Rectal smooth muscle tissue (tissue), 1 donor: Measurements from ENCODE around the gene PLA2G4F.

Experiments used
- H3K27ac ChIP-seq: one replicate; pipeline ENCODE4 v1.7.0; 2013; ENCODE audit warnings: low read depth, low read length, inconsistent platforms
- H3K27me3 ChIP-seq: one replicate; pipeline ENCODE4 v1.7.0; 2013; ENCODE audit warnings: low read length; ENCODE audit not compliant: control insufficient read depth, insufficient read depth
- H3K36me3 ChIP-seq: one replicate; pipeline ENCODE4 v1.7.0; 2013; ENCODE audit warnings: low read length; ENCODE audit not compliant: control insufficient read depth, insufficient read depth
- H3K4me1 ChIP-seq: one replicate; pipeline ENCODE4 v1.7.0; 2013; ENCODE audit warnings: low read length; ENCODE audit not compliant: control insufficient read depth, insufficient read depth
- H3K4me3 ChIP-seq: one replicate; pipeline ENCODE4 v1.7.0; 2013; ENCODE audit warnings: low read length
- H3K9ac ChIP-seq: one replicate; pipeline ENCODE4 v1.7.0; 2013; ENCODE audit warnings: low read length

The PLA2G4F gene

GRCh38 chr15:42156243-42156922 is at the start of gene PLA2G4F:
TSS of gene PLA2G4F (minus strand) at chr15:42156636. CDS start at chr15:42156549, 87 bp downstream.
- H3K36me3 ChIP-seq = peaks cover 7% of the 10 kb centered on the region
- no peak within 1 kb of the TSS for H3K9ac ChIP-seq
- peak within 1 kb of the TSS; percentile 46 for H3K4me3 ChIP-seq
- no peak within 1 kb of the TSS for H3K27ac ChIP-seq
- H3K27me3 ChIP-seq = no peaks in the 10 kb centered on the region
- H3K4me1 ChIP-seq = no peaks in the 10 kb centered on the region

- no peak overlapping the region for H3K4me3 ChIP-seq
- no peak overlapping the region for H3K9ac ChIP-seq
- no peak overlapping the region for H3K27ac ChIP-seq
- H3K27me3 ChIP-seq = no peaks in the 10 kb centered on the region
- peaks cover 3% of the 10 kb centered on the region for H3K36me3 ChIP-seq
- H3K4me1 ChIP-seq = peaks cover 10% of the 10 kb centered on the region
Measured at GRCh38 chr15:42203891-42204290, 47.5 kb upstream of the PLA2G4F start.

GRCh38 chr15:42202653-42203052 is 46.2 kb upstream of the PLA2G4F start:
- Histone ChIP-seq H3K4me1 (peaks cover 10% of the 10 kb centered on the region), H3K36me3 (peaks cover 8% of the 10 kb centered on the region), H3K4me3 (no peak overlapping the region), H3K9ac (no peak overlapping the region), H3K27me3 (no peaks in the 10 kb centered on the region), H3K27ac (no peak overlapping the region)

- Histone ChIP-seq H3K4me3 (no peak overlapping the region), H3K27ac (no peak overlapping the region), H3K4me1 (peaks cover 3% of the 10 kb centered on the region), H3K36me3 (peaks cover 8% of the 10 kb centered on the region), H3K27me3 (no peaks in the 10 kb centered on the region), H3K9ac (no peak overlapping the region)
Measured at GRCh38 chr15:42201801-42202200, 45.4 kb upstream of the PLA2G4F start.

- Histone ChIP-seq H3K9ac (no peak overlapping the region), H3K36me3 (peaks cover 8% of the 10 kb centered on the region), H3K4me1 (no peaks in the 10 kb centered on the region), H3K4me3 (no peak overlapping the region), H3K27me3 (no peaks in the 10 kb centered on the region), H3K27ac (no peak overlapping the region)
Measured at GRCh38 chr15:42199126-42199525, 42.7 kb upstream of the PLA2G4F start.

- H3K27me3 ChIP-seq = no peaks in the 10 kb centered on the region
- no peak overlapping the region for H3K4me3 ChIP-seq
- H3K27ac ChIP-seq = no peak overlapping the region
- no peak overlapping the region for H3K9ac ChIP-seq
- peaks cover 8% of the 10 kb centered on the region for H3K36me3 ChIP-seq
- H3K4me1 ChIP-seq = no peaks in the 10 kb centered on the region
Measured at GRCh38 chr15:42198516-42198915, 42.1 kb upstream of the PLA2G4F start.

- Histone ChIP-seq H3K36me3 (peaks cover 10% of the 10 kb centered on the region), H3K27ac (no peak overlapping the region), H3K4me3 (no peak overlapping the region), H3K9ac (no peak overlapping the region), H3K4me1 (no peaks in the 10 kb centered on the region), H3K27me3 (no peaks in the 10 kb centered on the region)
Measured at GRCh38 chr15:42194513-42194912, 38.1 kb upstream of the PLA2G4F start.

GRCh38 chr15:42193383-42193782 is 36.9 kb upstream of the PLA2G4F start:
- peaks cover 14% of the 10 kb centered on the region for H3K36me3 ChIP-seq
- no peak overlapping the region for H3K9ac ChIP-seq
- no peaks in the 10 kb centered on the region for H3K4me1 ChIP-seq
- H3K27me3 ChIP-seq = no peaks in the 10 kb centered on the region
- H3K27ac ChIP-seq = no peak overlapping the region
- H3K4me3 ChIP-seq = no peak overlapping the region

- Histone ChIP-seq H3K4me1 (no peaks in the 10 kb centered on the region), H3K27ac (no peak overlapping the region), H3K4me3 (no peak overlapping the region), H3K36me3 (peaks cover 24% of the 10 kb centered on the region), H3K9ac (no peak overlapping the region), H3K27me3 (no peaks in the 10 kb centered on the region)
Measured at GRCh38 chr15:42191610-42192346, 35.3 kb upstream of the PLA2G4F start.

- no peaks in the 10 kb centered on the region for H3K27me3 ChIP-seq
- peaks cover 31% of the 10 kb centered on the region for H3K36me3 ChIP-seq
- no peak overlapping the region for H3K27ac ChIP-seq
Measured at GRCh38 chr15:42190370-42190769, 33.9 kb upstream of the PLA2G4F start.

GRCh38 chr15:42185801-42186200 is 29.4 kb upstream of the PLA2G4F start:
- H3K27me3 ChIP-seq = no peaks in the 10 kb centered on the region
- H3K27ac ChIP-seq = no peak overlapping the region
- no peak overlapping the region for H3K4me3 ChIP-seq
- H3K9ac ChIP-seq = no peak overlapping the region
- peaks cover 54% of the 10 kb centered on the region for H3K36me3 ChIP-seq
- no peaks in the 10 kb centered on the region for H3K4me1 ChIP-seq

More at GRCh38 chr15:42190370-42190769, 33.9 kb upstream of the PLA2G4F start:
- H3K9ac ChIP-seq = no peak overlapping the region
- H3K4me1 ChIP-seq = no peaks in the 10 kb centered on the region
- H3K4me3 ChIP-seq = no peak overlapping the region

- Histone ChIP-seq H3K36me3 (peaks cover 51% of the 10 kb centered on the region), H3K27me3 (no peaks in the 10 kb centered on the region)
Measured at GRCh38 chr15:42184736-42185135, 28.3 kb upstream of the PLA2G4F start.

GRCh38 chr15:42184296-42184695 is 27.9 kb upstream of the PLA2G4F start:
- Histone ChIP-seq H3K27ac (no peak overlapping the region), H3K36me3 (peaks cover 51% of the 10 kb centered on the region), H3K27me3 (no peaks in the 10 kb centered on the region), H3K4me1 (no peaks in the 10 kb centered on the region), H3K4me3 (no peak overlapping the region), H3K9ac (no peak overlapping the region)

More at GRCh38 chr15:42184736-42185135, 28.3 kb upstream of the PLA2G4F start:
- Histone ChIP-seq H3K27ac (no peak overlapping the region), H3K4me3 (no peak overlapping the region), H3K9ac (no peak overlapping the region), H3K4me1 (no peaks in the 10 kb centered on the region)
